Glomerular visceral epithelial cell (primary cell): ENCODE data around the gene KL.

Experiments used
- DNase-seq: peaks from one replicate; pipeline ENCODE4 v3.0.0-alpha.2; 2016; ENCODE audit errors: extremely low spot score

KL gene

DNA sequence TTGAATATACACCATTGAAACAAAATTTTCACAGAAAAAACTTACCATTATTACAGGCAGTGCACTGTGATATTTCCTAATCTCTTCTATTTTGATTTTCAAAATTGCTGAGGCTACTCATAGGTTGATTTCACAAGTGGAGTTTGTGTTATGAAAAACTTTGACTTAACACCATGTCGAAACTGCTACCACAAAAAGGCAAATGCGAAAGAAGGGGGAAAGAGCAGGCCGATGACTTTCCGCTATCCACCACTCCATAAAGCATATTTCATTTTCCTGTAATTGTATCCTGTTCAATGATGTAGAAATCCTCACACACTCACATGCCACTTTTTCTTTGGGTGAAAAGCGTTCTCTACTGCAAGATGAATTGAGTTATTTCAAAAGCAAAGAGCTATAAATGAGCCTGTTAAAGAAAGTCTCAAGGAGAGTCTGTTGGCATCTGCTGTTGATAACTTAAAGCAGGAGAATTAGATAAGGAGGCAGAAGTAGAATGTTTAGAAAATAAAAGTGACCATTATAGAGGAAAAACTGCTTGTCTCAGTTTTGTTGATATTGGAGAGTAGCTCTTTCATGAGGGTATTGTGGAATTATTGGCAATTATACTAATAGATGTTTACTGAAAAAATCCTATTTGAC, 18.8 kb downstream of the KL start:
- no peak for DNase-seq

DNA sequence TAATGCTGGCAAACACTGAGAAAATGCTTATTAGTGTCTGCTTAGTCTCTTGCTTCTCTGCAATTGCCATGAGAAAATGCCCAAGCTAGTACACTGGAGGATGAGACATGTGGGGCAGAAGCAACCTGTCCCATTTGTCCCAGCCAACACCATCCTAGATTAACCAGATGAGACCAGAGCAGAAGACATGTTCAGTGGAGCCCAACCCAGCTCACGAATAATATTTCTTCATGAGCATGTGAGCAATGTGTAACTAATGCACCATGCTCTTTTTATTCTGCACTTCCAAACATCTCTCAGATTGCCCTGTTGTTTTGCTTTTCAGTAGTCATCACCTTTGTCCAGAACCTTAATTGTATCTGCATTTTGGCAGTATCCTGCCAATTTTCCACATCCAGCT, 21.4 kb downstream of the KL start:
- DNase-seq: no peak

DNA sequence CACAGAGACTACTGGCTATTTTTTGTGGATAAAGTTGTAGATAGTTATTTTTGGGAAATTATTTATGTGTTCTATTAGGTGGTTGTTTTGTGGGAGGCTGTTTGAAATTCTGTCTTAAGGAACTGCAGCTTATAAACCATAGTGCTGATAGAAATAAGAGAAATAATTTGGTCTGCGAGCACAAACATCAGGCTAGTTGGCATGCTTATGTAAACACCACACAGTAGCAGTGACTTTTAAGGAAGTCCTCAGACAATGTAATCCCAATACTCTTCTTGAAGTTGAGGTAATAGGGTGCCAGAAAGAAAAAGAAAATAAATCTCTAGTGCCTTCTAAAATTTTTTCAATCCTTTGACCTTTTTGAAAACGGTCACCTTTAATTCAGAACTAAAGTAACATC, 23.9 kb downstream of the KL start:
- DNase-seq: no peak

DNA sequence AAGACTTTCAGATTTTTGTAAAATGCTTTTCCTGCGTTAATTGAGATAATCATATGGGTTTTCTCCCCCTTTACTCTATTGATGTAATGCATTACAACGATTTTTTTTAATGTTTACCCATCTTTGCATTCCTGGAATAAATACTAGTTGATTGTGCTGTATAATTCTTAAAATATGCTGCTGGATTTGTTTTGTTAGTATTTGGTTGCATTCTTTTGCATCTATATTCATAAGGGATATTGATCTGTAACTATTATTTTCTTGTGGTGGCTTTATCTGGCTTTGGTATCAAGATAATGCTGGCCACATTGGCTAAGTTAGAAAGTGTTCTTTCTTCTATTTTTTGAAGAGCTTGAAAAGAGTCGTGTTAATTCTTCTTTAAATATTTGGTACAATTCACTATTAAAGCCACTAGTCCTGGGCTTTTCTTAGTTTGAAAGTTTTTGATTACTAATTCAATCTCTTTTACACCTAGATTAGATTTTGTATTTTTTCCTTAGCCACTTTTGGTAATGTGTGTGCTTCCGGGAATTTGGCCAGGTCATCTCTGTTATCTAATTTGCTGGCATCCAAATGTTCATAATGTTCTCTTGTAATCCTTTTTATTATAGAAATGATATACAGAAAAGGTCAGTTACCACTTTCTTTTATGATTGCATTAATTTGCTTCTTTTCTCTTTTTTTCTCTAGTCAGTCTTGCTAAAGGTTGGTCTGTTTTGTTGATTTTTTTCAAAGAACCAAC, 29.8 kb downstream of the KL start:
- DNase-seq: no peak

DNA sequence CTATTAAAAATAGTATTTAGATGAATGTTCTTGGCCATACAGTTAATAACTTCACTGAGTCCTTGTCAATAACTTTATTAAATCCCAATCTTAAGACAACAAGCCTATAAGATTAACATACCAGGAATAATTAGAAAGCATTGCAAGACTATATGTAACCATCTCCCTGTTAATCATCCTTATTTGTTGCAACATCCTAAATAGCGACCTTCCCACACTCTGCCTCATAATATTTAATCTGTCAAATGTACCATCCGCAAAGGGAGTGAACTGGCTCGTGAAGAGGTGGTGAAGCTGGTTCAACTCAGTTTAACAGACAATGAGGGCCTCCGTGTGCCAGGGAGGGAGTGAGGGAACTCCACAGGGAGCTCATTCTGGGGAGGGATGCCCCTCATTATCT, 33.9 kb downstream of the KL start:
- DNase-seq: no peak

DNA sequence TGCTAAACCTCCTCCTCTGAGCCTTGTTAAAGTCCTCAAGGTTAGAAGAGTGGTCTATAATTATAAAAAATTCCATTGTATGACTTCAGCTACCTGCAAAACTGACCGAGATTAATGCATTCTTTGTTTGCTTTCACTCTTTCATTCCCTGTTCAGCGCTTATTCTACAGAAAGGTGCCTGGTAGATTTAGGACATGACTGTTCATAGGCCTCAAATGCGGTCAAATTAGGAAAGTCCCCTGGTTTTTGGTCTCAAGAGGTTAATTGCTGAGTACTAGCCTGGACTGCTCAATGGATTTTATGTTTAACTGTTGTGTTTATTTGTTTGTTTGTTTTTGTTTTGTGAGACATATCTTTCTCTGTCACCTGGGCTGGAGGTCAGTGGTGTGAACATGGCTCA, 35.4 kb downstream of the KL start:
- no peak for DNase-seq

DNA sequence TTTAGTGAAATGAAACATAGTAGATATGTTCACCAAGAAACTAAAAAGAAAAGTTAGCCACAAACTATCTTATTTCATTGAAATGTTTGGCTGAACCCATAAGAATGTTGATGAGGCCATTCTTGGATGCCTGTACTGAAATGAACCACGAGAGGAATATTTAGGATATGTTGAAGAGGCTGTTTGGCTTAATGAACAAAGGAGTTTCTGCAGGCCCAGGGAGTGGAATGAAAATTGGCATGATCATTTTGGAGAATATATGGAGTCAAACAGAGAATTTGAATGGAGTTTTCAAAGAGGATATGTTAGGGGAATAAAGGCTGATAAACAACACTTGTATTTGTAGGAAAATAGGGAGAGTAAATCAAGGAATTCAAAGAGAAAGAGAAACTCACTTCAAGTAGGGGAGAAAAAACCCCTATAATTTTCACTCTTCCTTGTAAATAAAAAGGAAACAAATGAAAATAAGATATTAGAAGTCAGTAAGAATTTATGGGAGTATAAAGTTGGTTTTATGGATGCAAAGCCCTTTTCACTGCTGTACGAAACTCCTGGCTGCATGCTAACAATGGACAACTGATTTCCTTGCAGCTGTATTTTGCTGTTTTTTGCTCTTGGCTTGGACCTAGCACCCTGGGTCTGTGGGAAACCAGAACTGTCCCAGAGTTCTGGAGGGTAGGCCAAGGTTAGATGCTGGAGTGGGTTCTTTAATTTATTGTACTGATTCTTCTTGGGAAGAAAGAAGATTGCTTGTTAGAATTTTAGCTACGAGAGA, 36.5 kb downstream of the KL start:
- no peak for DNase-seq

DNA sequence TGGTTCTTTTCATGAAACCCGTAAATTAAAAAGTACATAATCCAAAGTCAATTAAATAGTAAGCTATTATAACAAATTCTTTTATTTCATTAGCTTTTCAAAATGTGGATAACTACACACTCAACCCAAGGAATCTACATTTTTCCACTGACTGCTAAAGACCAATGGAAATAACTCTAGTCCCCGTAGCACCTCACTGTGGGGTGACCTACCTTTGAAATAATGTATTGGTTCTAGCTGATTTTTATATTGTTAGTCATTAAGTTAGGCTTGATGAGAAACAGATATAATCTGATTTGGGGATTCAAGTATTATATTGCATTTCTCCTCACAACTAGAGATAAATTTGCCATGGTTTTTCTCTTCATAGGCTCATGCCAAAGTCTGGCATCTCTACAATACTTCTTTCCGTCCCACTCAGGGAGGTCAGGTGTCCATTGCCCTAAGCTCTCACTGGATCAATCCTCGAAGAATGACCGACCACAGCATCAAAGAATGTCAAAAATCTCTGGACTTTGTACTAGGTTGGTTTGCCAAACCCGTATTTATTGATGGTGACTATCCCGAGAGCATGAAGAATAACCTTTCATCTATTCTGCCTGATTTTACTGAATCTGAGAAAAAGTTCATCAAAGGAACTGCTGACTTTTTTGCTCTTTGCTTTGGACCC, 37.3 kb downstream of the KL start:
- DNase-seq: peak; percentile 49

DNA sequence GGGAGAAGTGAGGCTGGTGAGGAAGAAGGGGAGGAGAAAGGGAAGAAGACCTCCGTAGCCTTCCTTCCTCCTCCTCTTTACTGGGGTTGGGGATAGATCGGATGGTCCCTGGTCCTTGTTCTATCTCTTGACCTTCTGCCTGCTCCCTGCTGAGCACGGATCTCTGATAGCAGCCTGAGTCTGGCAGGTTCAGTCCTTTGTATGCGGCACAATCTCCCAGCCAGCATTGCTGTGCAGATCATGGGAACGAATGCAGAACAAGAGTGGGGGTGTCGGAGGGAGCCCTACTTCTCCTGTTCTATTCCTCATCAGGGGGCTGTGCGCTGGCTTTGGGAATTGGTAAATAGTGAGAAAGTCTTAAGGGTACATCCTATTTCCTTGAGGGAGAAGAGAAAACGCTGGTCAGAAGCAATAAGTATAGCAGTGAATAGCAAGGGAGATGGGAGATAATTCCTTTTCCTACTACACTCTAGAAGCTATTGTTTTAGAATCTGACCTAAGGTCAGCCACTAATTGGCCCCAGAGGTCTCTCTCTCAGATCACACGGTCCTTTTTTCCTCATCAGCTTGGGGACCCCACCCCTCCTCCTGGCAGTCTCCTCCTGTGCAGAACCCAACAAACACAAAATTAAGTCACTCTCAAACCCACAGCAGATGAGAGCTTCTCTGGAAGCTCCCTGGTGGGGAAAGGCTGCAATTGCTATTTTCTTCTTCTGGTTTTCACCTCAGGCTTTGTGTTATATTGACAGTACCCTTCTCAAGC, 41.0 kb downstream of the KL start:
- peak; percentile 15 for DNase-seq

DNA sequence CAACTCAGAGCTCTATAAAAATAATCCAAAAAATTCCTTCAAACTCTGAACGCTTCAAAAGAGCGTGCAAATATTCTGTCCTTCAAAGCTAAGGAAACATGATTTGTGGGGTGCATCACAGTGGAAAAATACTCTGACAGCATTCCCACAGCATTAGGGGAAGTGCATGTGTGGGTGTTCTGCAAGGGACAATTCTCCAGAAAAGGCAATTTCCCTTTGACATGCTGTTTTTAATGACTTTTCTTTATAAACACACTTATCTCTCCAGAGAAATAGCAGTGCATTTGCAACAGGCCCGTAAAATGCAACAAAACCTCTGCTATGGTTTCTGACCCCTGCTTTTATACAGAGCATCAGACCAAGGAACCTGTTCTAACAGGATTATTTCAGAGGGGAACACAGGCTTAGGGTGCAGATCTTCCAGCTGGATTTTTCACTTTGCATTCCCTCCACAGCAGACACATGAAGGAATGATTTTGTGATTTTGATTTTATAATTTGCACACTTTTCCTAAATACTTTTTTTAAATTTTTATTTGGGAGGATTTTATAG, 42.6 kb downstream of the KL start:
- no peak for DNase-seq

DNA sequence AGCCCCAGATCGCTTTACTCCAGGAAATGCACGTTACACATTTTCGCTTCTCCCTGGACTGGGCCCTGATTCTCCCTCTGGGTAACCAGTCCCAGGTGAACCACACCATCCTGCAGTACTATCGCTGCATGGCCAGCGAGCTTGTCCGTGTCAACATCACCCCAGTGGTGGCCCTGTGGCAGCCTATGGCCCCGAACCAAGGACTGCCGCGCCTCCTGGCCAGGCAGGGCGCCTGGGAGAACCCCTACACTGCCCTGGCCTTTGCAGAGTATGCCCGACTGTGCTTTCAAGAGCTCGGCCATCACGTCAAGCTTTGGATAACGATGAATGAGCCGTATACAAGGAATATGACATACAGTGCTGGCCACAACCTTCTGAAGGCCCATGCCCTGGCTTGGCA, 44.6 kb downstream of the KL start:
- no peak for DNase-seq

DNA sequence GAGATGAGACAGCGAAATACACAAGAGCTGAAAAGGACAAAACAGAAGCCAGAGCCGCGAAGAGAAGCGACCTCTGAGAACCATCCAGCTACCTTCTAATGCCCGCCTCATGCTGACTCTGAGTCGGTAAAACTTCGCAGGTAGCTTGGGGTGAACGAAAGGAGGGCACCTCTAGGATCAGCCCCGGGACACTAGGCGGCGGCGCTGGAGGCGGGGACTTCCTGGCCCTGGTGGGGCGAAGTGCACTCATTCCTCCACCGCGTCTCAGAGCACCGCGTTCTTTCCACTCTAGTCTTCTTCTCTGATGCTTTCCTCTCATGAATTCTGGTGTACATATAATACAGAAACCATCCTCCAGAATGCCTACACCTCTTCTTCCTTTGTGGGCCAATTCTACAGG, 50.1 kb downstream of the KL start:
- no peak for DNase-seq

DNA sequence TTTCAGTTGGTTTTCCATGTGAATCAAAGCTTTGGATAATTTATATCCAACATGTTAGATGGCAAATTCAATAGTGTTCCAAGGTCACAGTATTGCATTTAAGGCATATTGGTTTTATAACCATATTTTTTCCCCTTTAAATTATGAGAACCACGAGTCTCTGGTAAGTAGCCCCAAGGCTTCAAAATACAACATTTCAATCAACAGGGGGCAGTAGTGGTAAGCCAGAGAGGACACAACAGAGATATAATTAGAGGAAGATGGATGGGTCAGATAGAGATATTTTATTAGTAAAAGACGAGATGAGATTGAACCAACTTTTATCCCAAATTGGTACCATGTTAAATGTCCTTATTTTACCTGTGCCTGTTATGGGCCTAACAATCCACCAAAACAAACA, 53.1 kb downstream of the KL start:
- no peak for DNase-seq

DNA sequence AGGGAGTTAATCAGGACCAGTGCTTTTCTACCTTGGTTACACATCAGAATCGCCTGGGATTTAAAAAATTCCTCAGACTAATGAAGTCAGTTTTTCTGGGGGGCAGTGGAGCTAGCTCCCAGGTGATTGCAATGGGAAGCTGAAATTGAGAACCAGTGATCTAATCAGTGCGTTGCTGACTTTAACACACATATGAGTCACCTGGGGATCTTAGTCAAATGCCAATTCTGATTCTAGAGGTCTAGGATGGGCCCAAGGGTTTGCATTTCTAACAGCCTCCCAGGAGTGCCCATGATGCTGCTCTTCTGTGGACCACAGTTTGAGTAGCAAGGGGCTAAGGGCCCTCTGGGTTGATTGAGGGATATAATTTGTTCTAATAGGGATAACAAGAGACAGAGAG, 54.5 kb downstream of the KL start:
- no peak for DNase-seq

DNA sequence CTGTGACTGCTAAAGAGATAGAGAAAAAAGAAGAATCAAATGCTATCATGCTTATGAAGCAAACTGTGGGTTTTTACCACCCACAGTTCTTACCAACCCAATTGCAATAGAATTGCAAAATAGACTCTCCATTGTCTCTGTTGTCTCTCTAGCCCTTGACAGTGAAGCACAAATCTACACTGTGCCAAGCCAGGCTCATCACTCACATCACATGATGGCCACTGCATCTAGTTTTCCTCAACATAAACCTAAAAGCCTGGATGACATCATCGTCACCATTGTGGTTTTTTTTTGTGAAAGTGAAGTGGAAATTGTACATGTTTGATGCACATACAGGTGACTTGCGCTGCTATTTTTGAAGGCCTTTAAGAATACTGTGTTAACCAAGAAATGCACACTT, 56.1 kb downstream of the KL start:
- DNase-seq: no peak

DNA sequence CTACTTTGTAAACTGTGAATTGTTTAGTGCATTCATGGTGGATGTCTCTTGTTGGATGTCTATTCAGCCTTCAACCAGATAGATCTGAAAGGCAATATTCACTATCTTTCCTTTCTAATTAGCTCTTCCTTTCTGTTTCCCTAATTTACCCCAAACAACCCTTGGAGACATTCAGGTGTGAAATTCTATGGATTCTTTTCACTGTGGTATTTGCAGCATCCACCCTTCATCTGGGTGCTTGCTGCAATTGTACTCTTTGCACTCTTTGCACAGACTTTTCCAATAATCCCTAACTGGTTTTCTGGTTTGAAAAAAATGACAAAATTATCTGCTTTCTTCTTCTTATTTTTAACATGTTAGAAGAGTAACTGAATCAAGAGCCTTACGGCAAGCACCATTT, 56.5 kb downstream of the KL start:
- no peak for DNase-seq

DNA sequence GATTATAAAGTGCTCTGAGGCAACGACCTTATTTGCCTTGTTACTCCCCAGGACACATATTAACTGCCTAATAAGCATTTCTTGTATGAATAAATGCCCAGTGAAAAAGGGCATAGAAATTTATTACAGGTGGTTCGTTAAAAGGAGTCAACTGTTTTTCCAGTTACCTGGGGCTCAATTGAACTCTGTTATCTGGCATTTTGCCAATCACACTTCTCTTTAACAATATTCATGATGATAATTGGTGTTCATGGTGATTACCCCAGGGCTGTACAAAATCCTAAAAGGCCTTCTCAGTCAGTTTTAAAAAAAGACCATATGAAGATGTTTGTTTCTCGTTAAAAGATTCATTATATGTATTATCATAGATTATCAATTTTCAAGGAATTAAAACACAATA, 57.1 kb downstream of the KL start:
- no peak for DNase-seq

DNA sequence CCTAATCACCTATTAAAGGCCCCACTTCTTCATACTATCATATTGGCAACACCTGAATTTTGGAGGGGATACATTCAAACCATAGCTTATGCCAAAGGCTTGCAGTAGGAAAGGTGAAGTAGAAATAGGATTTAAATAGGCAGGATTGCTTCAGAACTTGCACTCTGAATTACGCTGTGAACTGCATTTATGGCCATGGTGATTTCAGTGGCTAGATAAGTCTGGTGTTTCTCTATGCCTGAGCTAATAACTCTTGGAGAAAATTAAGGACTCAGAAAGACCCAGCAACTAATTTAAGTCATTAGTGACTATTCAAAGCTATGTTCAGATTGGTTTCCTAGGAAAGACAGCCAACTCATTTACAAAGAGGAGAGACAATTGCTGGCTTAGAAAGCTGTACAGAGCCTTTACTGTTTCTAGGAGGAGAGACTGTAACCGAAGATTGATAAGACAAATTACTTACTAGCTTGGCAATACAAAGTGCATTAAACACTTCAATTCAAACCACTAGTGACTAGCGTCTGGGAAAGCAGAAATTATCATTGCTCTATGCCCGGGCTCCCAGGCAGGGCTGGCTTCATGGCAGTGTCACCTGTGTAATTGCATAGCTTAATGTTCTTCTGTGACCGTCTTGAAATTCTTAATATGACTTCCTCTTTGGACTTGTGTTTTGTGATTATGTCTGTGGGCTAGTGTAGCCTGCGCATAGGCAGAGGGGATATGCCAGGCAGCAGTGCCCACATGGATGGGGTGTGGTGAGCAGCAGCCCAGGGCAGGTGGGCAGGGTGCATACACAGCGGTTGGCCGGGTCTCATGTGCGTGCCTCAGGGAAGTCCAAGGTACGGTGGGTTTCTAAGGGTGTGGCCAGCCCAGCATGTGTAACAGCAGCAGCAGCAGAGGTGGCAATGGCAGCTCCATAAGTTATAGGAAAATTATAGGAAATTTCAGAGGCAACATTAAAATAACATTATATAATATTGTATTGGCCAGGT, 60.1 kb downstream of the KL start:
- DNase-seq: no peak

DNA sequence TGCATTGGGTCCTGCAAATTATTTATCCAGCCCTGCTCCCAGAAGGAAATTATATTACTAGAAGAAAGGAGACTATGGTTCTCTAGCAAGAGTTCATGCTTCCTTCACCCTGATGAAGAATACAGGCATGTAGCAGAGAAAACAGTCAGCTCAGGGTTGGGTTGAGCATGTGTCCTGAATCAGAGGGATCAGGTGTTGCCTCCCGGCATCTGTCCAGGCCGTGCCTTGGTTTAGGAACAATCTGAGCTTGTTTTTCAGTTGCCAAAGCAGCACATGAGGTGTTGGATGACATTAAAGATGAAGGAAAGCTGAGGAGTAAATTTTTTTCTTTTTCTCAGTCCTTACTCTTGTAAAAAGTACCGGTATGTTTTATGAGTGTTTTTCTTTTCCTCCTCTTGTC, 62.0 kb downstream of the KL start:
- DNase-seq: no peak

DNA sequence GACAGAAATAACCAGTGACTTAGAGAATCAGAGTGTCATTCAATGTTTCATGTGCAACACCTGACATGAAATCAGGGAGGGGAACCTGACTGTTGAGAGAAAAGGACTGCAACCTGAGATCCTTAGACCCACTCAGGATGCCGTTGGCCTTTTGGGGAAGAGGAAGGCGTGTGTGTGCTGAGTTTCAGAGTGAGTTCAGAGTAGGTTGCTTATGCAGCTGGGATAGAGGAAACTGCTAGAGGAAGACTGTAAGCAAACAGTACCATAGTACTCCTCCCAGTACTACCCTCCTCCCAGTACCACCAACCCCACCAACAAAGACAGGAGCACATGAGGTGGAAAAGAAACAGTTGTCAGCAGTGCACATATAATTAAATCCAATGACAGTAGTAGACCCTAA, 63.7 kb downstream of the KL start:
- no peak for DNase-seq
